HL-60 (cell line): Measurements from ENCODE around the gene PLAAT2.

ENCODE experiments used
- DNase-seq, 2 experiments: peaks; one replicate each; pipeline ENCODE4 v3.0.0-alpha.2; 2010 to 2020; ENCODE audit warnings: low read depth in 1 of 2, low spot score in 1 of 2
- H3K27ac ChIP-seq: fragments of 250-450 bp; sonication (Bioruptor Pico); replicated peaks from 2 replicates; pipeline ENCODE4 v1.5.1; 2020; ENCODE audit warnings: mild to moderate bottlenecking, moderate library complexity
- H3K27me3 ChIP-seq: fragments of 250-450 bp; sonication (Bioruptor Pico); 2 replicates; pipeline ENCODE4 v1.5.1; 2021; ENCODE audit warnings: mild to moderate bottlenecking, moderate library complexity; ENCODE audit not compliant: insufficient read depth, poor library complexity, severe bottlenecking
- H3K4me3 ChIP-seq: replicated peaks from 2 replicates; pipeline ENCODE4 v1.5.1; 2011; ENCODE audit warnings: mild to moderate bottlenecking, control low read depth, low read length; ENCODE audit not compliant: insufficient read depth
- CTCF ChIP-seq: IDR thresholded peaks from one replicate; pipeline ENCODE4 v1.5.1; 2011; ENCODE audit warnings: low read length, control low read depth, inconsistent platforms; ENCODE audit not compliant: insufficient read depth
- GABPA ChIP-seq: IDR thresholded peaks from 2 replicates; pipeline ENCODE4 v1.6.1; 2012; ENCODE audit warnings: low read depth
- POLR2AphosphoS5 ChIP-seq: IDR thresholded peaks from 2 replicates; pipeline ENCODE4 v1.6.1; 2012; ENCODE audit warnings: low read depth
- REST ChIP-seq: IDR thresholded peaks from 2 replicates; pipeline ENCODE4 v1.6.1; 2012; ENCODE audit warnings: low read depth; ENCODE audit not compliant: insufficient replicate concordance
- SPI1 ChIP-seq: IDR thresholded peaks from 2 replicates; pipeline ENCODE4 v1.6.1; 2012; ENCODE audit warnings: low read depth, mild to moderate bottlenecking, borderline replicate concordance

Gene PLAAT2

GRCh38 chr11:63560506-63561180 lies 2.5 kb downstream of the PLAAT2 start:
- DNase-seq, result peak in 1 of 2 experiments; percentile 20
- TF ChIP-seq CTCF (no peak), GABPA (no peak), POLR2AphosphoS5 (no peak), SPI1 (no peak), REST (no peak)
- Histone ChIP-seq H3K27ac (no peak overlapping the region), H3K27me3 (no peaks in the 10 kb centered on the region), H3K4me3 (no peak overlapping the region)

- H3K27me3 ChIP-seq, result no peaks in the 10 kb centered on the region
- no peak for TF ChIP-seq POLR2AphosphoS5
- no peak for TF ChIP-seq CTCF
- no peak for TF ChIP-seq REST
- no peak for TF ChIP-seq GABPA
- TF ChIP-seq SPI1, result no peak
- no peak for DNase-seq
- no peak overlapping the region for H3K27ac ChIP-seq
- no peak overlapping the region for H3K4me3 ChIP-seq
These were observed 4.6 kb downstream of the PLAAT2 start for GRCh38 chr11:63558459-63559157.

GRCh38 chr11:63557570-63557969 lies 5.6 kb downstream of the PLAAT2 start:
- Histone ChIP-seq H3K27ac (no peak overlapping the region), H3K4me3 (no peak overlapping the region), H3K27me3 (no peaks in the 10 kb centered on the region)
- DNase-seq, result no peak
- no peak for TF ChIP-seq REST
- TF ChIP-seq CTCF, result no peak
- TF ChIP-seq SPI1, result no peak
- TF ChIP-seq GABPA, result no peak
- TF ChIP-seq POLR2AphosphoS5, result no peak
